Fibroblast of skin of right quadriceps (primary cell): ENCODE data around the gene SLC6A6.

Experiments
- DNase-seq: peaks from one replicate; pipeline ENCODE4 v3.0.0-alpha.2; 2013

SLC6A6 gene

DNA sequence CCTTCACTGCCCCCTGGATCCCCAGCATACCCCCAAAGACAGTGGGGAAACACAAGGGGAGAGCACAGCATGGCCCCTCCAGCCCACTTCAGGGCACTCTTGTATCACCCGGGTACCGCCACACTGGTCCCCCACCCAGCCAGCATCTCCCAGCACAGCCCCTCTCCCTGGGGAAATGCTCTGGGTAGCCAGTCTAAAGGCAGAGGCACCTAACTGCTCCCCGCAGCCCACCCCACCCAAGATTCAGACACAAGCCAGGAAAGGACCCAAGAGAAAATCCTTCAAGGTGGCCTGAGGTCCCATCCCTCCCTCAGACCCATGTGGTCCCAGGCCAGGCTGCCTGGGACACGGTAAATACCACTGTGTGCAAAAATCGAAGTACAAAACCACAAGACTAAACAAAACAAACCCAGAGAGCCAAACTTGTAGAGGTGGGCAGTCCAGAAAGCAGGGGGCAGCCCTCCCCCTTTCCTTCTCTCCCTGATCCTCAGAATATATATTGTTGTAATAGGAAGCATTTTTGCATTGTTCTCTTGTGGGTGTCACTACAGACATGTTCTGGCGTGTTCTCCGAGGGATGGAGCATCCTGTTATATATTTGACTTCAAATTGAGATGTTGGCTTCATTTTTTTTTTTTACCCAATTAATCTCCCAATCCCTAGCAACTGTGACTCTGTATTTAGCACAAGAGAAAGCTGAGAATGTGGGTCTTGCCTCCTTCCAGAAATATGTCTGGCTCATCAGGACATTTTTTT, 86.1 kb downstream of the SLC6A6 start:
- no peak for DNase-seq

DNA sequence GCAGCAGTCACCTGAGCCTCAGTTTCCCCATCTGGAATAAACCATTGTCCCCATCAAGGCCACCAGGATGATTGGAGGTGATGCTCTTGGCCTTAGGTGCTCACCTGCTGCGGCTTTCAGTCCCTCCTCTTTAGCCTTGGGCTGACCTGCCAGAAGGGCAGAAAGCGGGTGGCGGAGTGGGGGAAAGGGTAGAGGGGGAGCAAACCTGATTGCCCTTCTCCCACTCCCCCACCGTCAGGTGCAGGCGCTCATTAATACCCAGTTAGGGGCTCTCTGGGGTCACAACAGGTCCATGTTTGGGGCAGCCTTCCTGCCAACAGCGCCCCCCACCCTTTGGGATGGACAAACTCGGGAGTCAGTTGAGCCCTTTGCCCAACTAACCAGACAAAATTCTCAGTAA, 87.2 kb downstream of the SLC6A6 start:
- no peak for DNase-seq

DNA sequence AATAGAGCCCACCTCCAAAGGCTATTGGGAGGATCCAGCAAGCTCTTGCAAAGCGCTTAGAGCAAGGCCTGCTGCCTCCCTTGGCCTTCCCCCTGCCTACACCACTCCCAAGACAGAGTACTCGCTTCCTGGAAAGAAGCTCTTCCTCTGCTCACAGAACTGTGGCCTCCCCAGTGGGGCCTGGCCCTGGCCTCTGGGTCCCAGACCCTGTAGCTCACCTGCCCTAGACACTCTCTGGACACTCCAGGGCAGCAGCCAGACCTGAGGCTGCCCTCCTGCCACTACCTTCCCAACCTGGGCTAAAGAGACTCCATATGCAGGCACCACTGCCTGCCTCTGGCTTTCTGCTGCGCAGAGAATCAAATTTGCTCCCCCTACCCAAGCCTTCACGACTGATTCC, 87.8 kb downstream of the SLC6A6 start:
- DNase-seq, result no peak

DNA sequence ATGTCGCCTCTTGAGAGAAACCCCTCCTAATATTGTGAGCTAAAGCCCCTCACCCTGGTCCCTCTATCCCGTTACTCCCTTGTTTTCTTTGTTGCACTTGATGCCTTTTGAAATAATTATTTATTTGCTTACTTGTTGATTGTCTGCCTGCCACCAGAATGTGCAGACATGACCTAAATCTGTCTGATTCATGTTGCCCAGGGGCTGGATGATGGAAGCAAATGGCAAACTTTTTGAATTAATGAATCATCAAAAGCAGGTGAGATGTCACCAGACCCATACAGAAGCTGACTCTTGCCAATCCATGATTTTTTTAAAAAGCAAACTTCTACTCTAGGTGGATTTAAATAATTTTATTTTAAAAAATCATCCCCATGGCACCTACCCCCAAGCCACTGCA, 88.4 kb downstream of the SLC6A6 start:
- no peak for DNase-seq

DNA sequence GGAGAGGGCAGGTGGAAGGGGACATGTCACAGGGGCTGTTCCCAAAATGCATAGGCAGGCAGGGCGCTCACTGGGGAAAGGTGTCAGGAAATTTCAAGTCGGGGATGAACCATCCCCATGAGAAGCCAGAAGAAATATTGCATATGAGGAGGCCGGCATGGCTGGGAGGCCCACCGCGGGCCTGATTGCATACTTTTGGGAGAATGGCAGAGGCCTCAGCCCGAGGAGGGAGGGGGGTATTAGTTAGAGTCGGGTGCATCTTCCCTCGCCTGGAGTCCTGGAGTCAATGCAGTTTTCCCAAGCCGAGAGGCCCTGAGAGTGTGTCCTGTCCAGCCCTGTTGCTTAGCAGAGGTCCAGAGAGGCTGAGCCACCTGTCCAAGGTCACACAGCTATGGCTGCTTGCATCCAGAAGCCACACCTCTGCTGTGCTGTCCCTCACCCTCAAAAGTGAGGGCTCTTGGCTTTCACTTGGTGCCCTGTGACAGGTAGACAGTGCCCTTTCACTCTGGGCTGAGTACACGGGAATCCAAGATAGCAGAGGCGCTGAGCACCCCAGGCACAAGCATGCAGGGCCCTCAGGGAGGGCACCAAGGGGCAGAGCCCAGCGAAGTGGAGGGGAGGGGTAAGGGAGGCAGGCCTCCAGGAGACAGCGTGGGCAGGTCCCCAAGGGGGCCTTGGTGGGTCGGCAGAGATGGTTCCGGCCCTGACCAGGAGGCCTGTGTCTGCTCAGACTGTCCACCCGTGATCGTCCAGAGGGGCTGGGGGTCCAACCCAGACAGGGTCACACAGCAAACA, 89.2 kb downstream of the SLC6A6 start:
- DNase-seq, result no peak

DNA sequence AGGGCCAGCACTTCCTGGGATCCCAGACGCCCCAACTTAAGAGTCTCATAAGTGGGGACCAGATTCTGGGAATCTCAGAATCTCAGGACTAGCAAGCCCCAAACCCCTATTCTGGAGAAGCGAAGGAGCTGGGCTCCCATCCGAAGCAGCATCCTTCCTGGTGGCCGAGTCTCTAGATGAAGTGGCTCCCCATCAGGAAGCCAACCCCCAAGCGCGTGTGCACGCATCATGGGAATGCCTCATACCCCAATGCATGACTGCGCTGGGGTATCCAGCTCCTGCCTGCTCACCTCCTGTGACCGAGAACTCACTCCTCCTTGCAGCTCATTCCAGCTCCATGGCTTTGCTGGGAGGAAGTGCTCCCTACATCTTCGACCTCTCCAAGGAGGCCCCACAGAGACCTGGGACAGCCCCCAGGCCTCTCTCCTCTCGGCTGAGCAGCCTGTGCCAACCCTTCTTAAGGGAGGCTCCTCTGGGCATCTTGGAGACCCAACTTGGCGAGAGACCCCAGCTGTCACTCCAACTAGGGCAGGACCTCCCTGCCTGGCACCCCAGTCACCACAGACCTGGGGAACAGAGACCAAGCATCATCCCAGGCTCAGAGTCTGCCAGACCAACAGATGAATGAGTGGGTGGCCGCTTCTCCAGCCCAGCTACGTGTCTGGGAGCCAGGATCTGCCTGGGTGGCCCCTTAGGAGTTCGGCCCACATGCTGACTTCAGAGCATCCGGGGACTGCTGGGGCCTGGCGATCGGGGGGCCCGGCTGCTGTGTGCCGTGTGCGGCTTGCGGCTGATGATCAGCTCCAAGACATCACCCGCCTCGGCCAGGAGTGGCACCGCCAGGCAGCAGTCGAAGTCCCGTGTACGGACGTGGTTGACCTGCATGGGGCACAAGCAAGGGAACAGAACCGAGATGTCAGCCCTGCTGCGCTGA, 90.8 kb downstream of the SLC6A6 start:
- no peak for DNase-seq

DNA sequence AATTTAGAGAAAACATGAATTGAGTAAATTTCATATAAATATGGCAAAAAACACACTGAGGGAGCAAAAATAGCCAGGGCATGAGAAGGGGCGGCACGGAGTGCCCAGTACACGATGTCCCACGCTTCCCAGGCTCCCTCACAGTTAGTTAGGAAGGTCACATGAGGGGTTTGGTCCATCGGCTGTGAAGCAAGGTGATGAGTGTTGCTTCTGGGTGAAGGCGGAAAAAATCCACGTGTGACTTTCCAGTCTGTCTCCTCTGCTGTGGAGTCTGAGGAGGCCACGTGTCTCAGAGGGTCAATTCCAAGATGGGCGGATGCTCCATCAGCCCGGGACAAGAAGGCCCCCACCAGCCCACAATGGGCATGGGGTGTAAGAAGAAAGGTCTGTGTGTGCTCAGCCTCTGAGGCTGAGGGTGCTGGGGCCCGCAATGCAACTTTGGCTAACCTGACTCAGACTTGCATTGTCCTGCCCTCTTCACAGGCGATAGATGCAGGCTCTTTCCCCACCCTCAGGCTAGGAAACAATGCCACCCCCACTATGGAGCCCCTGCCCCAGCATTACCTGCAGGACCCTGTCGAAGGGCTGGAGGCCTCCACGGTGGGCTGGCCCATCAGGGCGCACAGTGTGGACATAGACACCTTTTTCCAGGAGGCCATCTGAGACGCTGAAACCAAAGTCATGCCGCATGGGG, 92.0 kb downstream of the SLC6A6 start:
- DNase-seq, result no peak

DNA sequence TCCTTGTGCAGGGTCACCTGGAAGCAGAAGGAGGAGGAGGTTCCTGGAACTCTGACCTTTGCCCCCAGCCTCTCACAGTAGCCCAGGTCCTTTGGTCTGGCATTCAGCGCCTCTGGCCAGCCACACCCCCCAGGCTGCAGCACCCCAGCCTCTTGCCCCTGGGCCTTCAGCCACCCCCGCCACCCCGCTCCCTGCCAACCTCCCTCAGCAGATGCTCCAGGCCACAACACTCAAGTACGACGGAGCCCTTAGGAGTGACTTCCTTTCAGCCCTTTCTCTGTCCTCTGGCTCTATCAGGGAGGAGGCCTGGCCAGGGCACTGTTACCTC, 92.5 kb downstream of the SLC6A6 start:
- no peak for DNase-seq

DNA sequence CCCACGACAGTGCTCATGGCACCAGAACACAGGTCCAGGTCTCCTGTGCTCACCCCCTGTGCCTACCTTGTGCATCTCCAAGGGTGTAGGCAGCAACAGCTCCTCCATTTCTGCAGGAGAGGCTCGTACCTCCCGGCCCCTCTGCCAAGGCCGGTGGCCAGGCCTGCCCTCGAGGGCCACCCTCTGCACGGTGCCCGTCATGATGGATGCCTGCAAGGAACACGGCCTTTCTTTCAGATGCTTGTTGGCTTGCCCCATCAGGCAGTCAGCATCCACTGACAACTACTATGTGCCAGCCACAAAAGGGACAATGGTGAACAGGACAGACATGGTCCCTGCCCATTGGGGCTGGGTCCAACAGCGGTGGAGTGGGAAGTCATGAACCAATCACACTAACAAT, 93.9 kb downstream of the SLC6A6 start:
- no peak for DNase-seq

DNA sequence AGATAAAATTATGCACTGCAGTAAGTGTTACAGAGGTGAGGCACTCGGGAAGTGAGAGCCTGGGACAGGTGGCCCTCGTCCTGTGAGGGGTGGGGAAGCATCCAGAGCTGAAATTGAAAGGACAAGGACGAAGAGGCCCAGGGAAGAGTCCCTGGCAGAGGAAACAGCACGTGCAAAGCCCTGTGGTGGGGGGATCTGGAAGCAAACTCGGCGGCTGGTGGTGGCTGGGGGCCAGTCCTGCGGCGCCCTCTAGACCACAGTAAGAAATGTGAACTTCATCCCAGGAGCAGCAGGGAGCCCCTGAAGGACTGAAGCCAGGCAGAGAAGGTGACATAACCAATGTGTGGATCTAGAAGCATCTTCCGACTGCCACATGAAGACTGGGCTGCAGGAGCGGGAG, 94.9 kb downstream of the SLC6A6 start:
- no peak for DNase-seq

DNA sequence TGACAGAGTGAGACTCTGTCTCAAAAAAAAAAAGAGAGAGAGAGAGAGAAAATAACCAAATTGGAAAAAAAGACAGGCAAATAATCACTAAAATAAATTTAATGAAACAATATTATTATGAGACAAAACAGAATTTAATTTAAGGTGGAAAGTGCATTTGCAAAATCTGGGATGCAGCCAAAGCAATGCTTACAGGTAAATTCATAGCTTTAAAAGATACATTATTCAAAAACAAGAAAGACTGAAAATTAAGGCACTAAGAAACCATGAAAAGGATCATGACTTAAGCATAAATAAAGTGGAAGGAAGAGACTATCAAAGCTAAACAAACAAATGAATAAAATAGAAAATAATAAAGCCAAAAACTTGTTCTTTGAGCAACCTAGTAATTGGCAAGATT, 100.1 kb downstream of the SLC6A6 start:
- DNase-seq, result no peak

DNA sequence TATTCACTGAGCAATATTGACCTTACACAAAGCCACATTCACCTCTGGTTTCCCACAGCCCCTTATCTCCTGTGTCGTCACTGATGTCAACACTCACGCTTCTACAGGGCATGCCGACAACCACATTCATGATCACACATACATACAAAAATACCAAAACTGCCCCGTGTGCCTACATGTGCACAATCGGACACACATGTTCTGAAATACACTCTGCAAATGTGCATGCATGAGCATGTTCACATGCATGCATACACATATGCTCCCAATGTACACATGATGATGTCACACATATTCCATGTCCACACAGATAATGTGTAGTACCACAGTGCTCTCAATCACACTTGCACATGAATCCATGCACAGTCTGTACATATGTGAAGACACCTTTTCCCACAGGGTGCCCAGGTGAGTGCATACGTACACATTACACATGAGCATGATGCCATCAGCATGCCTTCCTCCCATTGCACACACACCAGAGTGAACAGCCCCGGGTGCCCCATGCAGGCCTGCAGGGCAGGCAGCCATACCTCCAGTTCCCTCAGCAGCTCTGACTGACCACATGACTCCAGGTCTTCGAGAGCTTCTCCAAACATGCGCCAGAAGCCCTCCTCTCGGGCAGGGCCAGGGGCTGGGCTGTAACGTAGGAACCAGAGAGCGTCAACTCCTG, 100.8 kb downstream of the SLC6A6 start:
- DNase-seq, result no peak

DNA sequence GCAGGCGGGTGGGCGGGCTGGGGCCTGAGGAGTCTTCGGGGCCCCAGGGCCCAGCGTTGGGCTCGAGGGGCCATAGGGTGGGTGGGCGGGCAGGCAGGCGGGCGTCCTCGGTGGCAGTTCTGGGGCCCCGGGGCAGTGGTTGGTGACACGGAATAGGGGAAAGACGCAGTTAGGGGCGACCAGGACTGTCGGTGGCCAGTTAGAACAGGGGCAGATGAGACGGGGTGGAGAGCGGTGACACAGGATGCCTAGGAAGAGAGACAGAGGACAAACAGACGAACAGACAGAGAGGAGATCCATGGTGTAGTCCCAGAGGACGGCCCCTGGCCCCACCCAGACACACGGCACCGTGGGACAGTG, 101.3 kb downstream of the SLC6A6 start:
- no peak for DNase-seq

DNA sequence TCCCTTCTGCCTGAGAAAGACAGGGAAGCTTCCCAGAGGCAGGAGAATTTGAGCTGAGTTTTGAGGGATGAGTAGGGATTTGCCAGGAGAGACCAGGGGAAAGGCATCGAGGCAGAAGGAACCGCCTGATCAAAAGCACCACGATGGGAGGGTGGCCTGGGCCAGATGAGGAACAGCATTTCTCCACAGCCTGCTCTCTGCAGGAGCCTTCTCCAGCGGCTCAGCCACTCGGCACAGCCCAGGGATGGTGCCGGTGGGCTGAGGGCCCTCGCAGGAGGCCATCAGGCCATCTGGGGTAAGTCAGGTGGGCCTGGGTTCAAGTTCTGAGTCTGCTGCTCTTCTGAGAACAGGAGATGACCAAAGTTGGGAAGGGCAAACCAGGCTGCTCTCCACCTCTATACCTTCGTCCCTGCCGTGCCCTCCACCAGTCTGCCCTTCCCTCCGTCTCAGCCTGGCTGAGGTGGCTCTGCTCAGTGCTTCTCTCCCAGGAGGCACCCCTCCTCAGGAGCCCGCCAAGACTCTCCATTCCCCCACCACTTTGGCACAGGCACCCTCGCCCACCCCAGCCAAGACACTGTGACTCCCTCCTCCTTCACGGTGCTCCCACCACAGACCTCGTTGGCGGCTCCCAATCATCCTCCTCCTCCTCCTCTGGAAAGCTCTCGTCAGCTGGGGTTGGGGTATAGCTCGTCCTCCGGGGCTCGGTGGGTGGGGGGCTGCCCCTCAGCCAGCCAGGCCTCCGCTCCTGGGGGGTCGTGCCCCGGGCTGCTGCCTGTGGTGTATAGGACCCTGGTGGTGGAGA, 102.8 kb downstream of the SLC6A6 start:
- no peak for DNase-seq

DNA sequence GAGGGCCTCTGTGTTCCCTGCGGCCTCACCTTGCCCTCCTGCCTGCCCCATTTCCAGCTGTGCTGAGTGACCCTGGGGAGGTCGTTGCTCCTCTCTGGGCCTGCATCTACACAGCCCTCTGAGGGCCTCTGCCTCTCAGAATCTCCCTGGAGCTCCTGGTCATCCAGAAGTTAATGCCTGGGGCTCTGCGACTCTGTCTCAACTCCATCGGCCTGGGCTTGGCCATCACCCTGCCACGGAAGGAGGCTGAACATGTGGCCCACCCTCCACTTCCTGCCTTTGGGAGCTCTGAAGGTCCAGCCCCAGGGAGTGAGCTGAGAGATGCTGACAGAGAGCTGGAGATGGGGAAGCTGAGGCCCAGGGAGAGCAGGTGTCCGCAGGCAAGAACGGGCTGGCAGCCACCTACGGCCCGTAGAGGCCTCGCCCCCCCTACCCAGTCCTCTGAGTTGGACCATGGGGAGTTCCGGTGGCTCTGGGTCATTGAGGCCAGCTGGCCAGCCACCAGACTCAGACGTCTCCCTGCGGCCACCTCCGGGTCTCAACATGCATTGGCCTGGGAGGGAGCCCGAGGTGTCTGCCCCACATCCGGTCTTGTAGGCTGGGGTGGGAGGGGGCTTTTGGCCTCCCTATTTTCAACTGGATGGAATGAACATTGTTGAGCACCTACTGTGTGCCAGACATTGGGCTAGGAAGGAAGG, 103.5 kb downstream of the SLC6A6 start:
- DNase-seq, result no peak

DNA sequence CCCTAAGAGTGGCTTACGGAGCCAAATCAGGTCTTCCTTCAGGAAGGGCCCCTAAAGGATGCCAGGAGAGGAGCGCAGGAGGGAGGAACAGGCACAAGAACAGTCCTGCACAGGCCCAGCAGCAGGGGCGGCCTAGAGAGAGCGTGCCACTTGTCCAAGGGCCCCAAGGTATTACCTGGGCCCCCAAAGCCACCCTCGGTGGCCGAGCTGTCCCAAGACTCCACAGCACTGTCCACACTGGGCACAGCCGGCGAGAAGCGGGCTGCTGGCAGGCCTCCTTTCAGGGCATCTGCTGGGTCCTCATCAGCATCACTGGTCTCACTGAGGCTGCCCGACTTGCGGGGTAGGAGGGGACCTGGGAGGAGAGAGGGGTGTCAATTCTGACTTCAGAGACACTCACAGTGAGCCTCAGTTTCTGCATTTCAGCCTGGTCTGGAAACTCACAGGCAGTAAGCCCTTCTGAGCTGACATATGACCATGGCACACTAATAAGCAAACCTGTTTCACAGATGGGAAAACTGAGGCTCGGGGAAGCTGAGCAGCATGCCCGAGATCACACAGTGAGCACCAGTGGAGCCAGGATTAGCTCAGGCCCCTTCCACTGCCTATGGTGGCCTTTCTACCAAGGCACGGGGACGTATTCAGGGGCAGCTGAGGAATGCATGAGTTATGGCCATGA, 104.4 kb downstream of the SLC6A6 start:
- DNase-seq, result no peak

DNA sequence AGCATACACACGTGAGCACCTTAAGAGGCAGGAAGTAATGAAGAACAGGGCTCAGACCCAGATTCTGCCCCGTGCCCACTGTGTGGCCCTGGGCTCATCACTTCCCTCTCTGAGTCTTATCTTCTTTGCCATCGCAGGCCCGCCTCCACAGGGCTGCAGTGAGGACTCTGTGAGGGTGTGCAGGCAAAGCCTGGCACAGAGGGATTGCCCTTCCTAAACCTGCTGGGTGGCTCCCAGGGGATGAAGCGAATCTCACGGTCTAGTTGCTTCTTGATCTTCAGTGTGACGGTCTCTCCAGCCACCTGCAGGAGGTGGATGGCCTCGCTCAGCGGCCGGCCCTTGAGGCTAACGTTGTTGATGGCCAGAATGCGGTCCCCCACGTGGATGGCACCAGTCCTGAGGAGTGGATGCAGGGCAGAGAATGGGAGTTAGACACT, 104.9 kb downstream of the SLC6A6 start:
- DNase-seq, result no peak

DNA sequence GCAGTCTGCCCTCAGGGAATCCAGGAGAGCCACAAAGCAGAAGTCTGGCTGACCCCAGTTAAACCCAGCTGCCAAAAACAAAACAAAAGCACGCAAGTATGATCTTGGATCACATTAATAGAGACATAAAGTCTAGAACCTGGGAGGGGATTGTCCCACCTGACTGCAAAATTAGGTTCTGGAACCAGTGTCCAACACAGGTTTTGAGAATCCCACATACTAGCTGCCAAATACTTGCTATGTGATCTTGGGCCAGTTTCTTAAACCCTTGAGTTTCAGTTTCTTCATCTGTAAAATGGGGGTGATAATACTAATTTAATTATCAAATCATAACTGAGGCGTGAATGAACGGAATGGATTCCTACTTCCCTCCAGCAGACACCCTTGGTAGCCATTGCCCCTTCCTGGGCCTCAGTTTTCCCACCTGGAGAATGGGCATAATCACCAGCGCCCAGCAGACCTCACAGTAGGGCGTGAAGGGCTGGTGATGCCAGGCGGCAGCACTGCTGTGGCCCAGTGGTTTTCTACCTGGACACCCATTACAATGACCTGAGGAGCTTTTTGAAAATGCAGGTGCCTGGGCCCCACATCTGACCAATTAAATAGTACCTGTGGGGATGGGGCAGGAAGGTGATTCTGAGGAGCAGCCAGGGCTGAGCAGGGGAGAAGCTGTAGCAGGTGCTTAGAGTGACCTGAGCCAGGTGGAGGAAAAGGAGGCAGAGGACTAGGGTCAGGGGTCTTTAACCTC, 105.5 kb downstream of the SLC6A6 start:
- no peak for DNase-seq

DNA sequence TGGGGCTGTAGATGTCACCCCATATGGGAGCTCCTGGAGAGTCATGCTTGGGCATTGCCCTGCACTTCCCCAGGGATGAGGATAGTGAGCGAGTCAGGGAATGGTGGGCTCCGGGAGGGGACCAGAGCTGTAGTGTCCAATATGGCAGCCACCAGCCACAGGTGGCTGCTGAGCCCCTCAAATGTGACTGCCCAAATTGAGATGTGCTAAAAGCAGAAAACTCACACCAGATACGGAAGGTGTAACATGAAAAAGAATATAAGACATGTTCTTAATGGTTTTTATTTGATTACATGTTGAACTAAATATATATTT, 106.1 kb downstream of the SLC6A6 start:
- no peak for DNase-seq
